A549 (cell line): ENCODE data around the gene OR4K5. TPM values are rescaled to one million over a fixed set of nuclear protein-coding genes. Genes with fewer than 3 reads are reported as not detected.

Experiments
- ATAC-seq, 2 experiments: fragments of 200-7000 bp in 1 of 2; fragments of >200 bp in 1 of 2; cut with Nextera tagmentation in 1 of 2; cut with Tn5 transposase in 1 of 2; 3 replicates each; pipeline versions ENCODE4 v1.8.0 to v1.9.1; 2018 to 2020; ENCODE audit warnings: mild to moderate bottlenecking in 1 of 2, moderate library complexity in 1 of 2
- CTCF ChIA-PET: fragments of 300-600 bp; sonication (Branson Sonifier 250); formaldehyde crosslinking; extraction: SDS; loops from one replicate; lab custom pipeline; 2021; ENCODE audit warnings: antibody characterized with exemption, inconsistent platforms; lab: Yijun Ruan, JAX
- POLR2A ChIA-PET: fragments of 350-600 bp; formaldehyde crosslinking; extraction: SDS; loops from one replicate; lab custom pipeline; 2021; ENCODE audit warnings: antibody characterized with exemption, inconsistent platforms; lab: Yijun Ruan, JAX
- DNase-seq, 2 experiments: peaks; one replicate each; pipeline versions ENCODE4 v3.0.0 to v3.0.0-alpha.2; 2011 to 2016; ENCODE audit warnings: low read depth in 1 of 2, low spot score in 1 of 2
- FAIRE-seq: peaks from 2 replicates; lab custom pipeline; 2011; peaks lifted over from hg19 to GRCh38; lab: Jason Lieb, UNC
- H3K27ac ChIP-seq, 2 experiments: fragments of >200 bp; sonication (Bioruptor Twin); formaldehyde crosslinking; 3 replicates each; pipeline ENCODE4 v1.5.1; 2016 to 2017
- H3K4me1 ChIP-seq: fragments of >200 bp; sonication (Bioruptor Twin); formaldehyde crosslinking; 3 replicates; pipeline ENCODE4 v1.6.1; 2016
- H3K4me2 ChIP-seq: fragments of >200 bp; sonication (Bioruptor Twin); formaldehyde crosslinking; 3 replicates; pipeline ENCODE4 v1.6.1; 2016
- H3K4me3 ChIP-seq: fragments of >200 bp; sonication (Bioruptor Twin); formaldehyde crosslinking; 3 replicates; pipeline ENCODE4 v1.5.1; 2016
- H3K9me3 ChIP-seq: fragments of >200 bp; sonication (Bioruptor Twin); formaldehyde crosslinking; 3 replicates; pipeline ENCODE4 v1.6.1; 2016
- BHLHE40 ChIP-seq: IDR thresholded peaks from 2 replicates; pipeline ENCODE4 v1.6.1; 2012; ENCODE audit warnings: low read depth, low read length, inconsistent platforms
- CHD2 ChIP-seq: fragments of 150-350 bp; IDR thresholded peaks from 2 replicates; pipeline ENCODE4 v1.6.1; 2014; ENCODE audit warnings: low read length; ENCODE audit not compliant: partially characterized antibody
- E2F6 ChIP-seq: IDR thresholded peaks from 2 replicates; pipeline ENCODE4 v1.6.1; 2012; ENCODE audit warnings: low read depth, borderline replicate concordance
- EHF ChIP-seq: fragments of 250-450 bp; sonication (Bioruptor Pico); IDR thresholded peaks from 2 replicates; pipeline ENCODE4 v1.5.0; 2020; ENCODE audit warnings: mild to moderate bottlenecking
- EHMT2 ChIP-seq: fragments of 200-600 bp; sonication (generic); IDR thresholded peaks from 2 replicates; pipeline ENCODE4 v1.6.1; 2016; ENCODE audit warnings: antibody characterized with exemption, low read depth, mild to moderate bottlenecking, moderate library complexity
- EP300 ChIP-seq, 2 experiments: fragments of >200 bp; sonication (Bioruptor Twin); formaldehyde crosslinking; IDR thresholded peaks; 2 replicates in 1 of 2; 3 replicates in 1 of 2; pipeline ENCODE4 v1.6.1; 2016 to 2017
- FOSB ChIP-seq: fragments of 250-450 bp; sonication (Bioruptor Pico); IDR thresholded peaks from 2 replicates; pipeline ENCODE4 v1.5.0; 2020; ENCODE audit warnings: mild to moderate bottlenecking, moderate library complexity
- FOXS1 ChIP-seq: fragments of 250-450 bp; sonication (Bioruptor Pico); IDR thresholded peaks from 2 replicates; pipeline ENCODE4 v1.5.0; 2020; ENCODE audit warnings: mild to moderate bottlenecking, moderate library complexity
- GATA3 ChIP-seq: IDR thresholded peaks from 2 replicates; pipeline ENCODE4 v1.6.1; 2012; ENCODE audit warnings: borderline replicate concordance
- HDAC2 ChIP-seq: fragments of 200-600 bp; sonication (generic); IDR thresholded peaks from 2 replicates; pipeline ENCODE4 v1.6.1; 2016
- HES2 ChIP-seq: fragments of >200 bp; sonication (Bioruptor Twin); formaldehyde crosslinking; IDR thresholded peaks from 2 replicates; pipeline ENCODE4 v1.6.1; 2016
- HOXB5 ChIP-seq: fragments of 250-450 bp; sonication (Bioruptor Pico); IDR thresholded peaks from 2 replicates; pipeline ENCODE4 v1.5.0; 2020; ENCODE audit warnings: mild to moderate bottlenecking, moderate library complexity
- JUN ChIP-seq, 2 experiments: fragments of >200 bp; sonication (Bioruptor Twin); formaldehyde crosslinking; IDR thresholded peaks; 2 replicates in 1 of 2; 3 replicates in 1 of 2; pipeline ENCODE4 v1.6.1; 2016 to 2017
- KDM1A ChIP-seq: fragments of 200-600 bp; sonication (generic); IDR thresholded peaks from 2 replicates; pipeline ENCODE4 v1.6.1; 2016; ENCODE audit warnings: low read depth, mild to moderate bottlenecking
- KDM5A ChIP-seq: fragments of 200-600 bp; sonication (generic); IDR thresholded peaks from 2 replicates; pipeline ENCODE4 v1.6.1; 2016; ENCODE audit warnings: antibody characterized with exemption, mild to moderate bottlenecking
- MAFK ChIP-seq: fragments of 450-650 bp; IDR thresholded peaks from 2 replicates; pipeline ENCODE4 v1.6.1; 2014; ENCODE audit not compliant: partially characterized antibody
- MAX ChIP-seq: IDR thresholded peaks from 2 replicates; pipeline ENCODE4 v1.6.1; 2012
- NFE2L2 ChIP-seq: fragments of 150-350 bp; conservative IDR thresholded peaks from 2 replicates; pipeline ENCODE4 v1.6.1; 2014; ENCODE audit warnings: low read length
- POLR2AphosphoS2 ChIP-seq: conservative IDR thresholded peaks from 2 replicates; pipeline ENCODE4 v1.6.1; 2012; ENCODE audit warnings: low read length, improper control_type of control experiment, inconsistent platforms
- RAD21 ChIP-seq, 2 experiments: fragments of >200 bp in 1 of 2; sonication (Bioruptor Twin) in 1 of 2; formaldehyde crosslinking in 1 of 2; IDR thresholded peaks in 1 of 2; conservative IDR thresholded peaks in 1 of 2; 2 replicates in 1 of 2; 3 replicates in 1 of 2; pipeline ENCODE4 v1.6.1; 2012 to 2018; ENCODE audit warnings: inconsistent platforms in 1 of 2
- RARB ChIP-seq: fragments of 250-450 bp; sonication (Bioruptor Pico); IDR thresholded peaks from 2 replicates; pipeline ENCODE4 v1.8.0; 2021; ENCODE audit warnings: mild to moderate bottlenecking, moderate library complexity
- RCOR1 ChIP-seq: fragments of 150-350 bp; IDR thresholded peaks from 2 replicates; pipeline ENCODE4 v1.6.1; 2014; ENCODE audit warnings: antibody characterized with exemption, low read length, low read depth
- RFX5 ChIP-seq: fragments of 450-650 bp; IDR thresholded peaks from 2 replicates; pipeline ENCODE4 v1.7.1; 2014; ENCODE audit warnings: antibody characterized with exemption, mild to moderate bottlenecking, moderate library complexity
- SREBF2 ChIP-seq: fragments of 450-650 bp; IDR thresholded peaks from 2 replicates; pipeline ENCODE4 v1.6.1; 2014; ENCODE audit warnings: mild to moderate bottlenecking, moderate library complexity
- TFCP2L1 ChIP-seq: fragments of 250-450 bp; sonication (Bioruptor Pico); IDR thresholded peaks from 2 replicates; pipeline ENCODE4 v1.5.0; 2021; ENCODE audit warnings: mild to moderate bottlenecking
- USF2 ChIP-seq: fragments of 450-650 bp; IDR thresholded peaks from 2 replicates; pipeline ENCODE4 v1.6.1; 2014; ENCODE audit warnings: antibody characterized with exemption
- ZC3H11A ChIP-seq: fragments of 450-650 bp; IDR thresholded peaks from 2 replicates; pipeline ENCODE4 v1.6.1; 2014; ENCODE audit warnings: antibody characterized with exemption, mild to moderate bottlenecking
- ZNF302 ChIP-seq: fragments of 250-450 bp; sonication (Bioruptor Pico); IDR thresholded peaks from 2 replicates; pipeline ENCODE4 v1.9.0; 2021; ENCODE audit warnings: inconsistent platforms, mild to moderate bottlenecking, moderate library complexity
- WGBS: methylation state at CpG from one replicate; pipeline ENCODE4 v1.1.6; 2017; ENCODE audit errors: missing lambda C conversion rate; 5-methylcytosine and 5-hydroxymethylcytosine counted together
- polyA plus RNA-seq, 4 experiments: library from polyadenylated mRNA; depleted of rRNA in 3 of 4; stranded (reverse); fragments of >200 nt; fragmentation: RNase III in 1 of 4; extraction: RNeasy Plus Mini Kit Qiagen cat#74134 plus additional on column Dnase treatment in 1 of 4; gene quantifications; 2 replicates in 3 of 4; 3 replicates in 1 of 4; pipeline ENCODE4 v1.2.3, GENCODE V29; 2011 to 2017
- TF ChIP-seq, protein P1 (sequence below): fragments of >200 bp; sonication (Bioruptor Twin); formaldehyde crosslinking; IDR thresholded peaks from 3 replicates; pipeline ENCODE4 v1.6.1; 2016

The OR4K5 gene
- polyA plus RNA-seq, 2 of the 4 experiments (the other 2 are of a cell fraction), result not detected

DNA sequence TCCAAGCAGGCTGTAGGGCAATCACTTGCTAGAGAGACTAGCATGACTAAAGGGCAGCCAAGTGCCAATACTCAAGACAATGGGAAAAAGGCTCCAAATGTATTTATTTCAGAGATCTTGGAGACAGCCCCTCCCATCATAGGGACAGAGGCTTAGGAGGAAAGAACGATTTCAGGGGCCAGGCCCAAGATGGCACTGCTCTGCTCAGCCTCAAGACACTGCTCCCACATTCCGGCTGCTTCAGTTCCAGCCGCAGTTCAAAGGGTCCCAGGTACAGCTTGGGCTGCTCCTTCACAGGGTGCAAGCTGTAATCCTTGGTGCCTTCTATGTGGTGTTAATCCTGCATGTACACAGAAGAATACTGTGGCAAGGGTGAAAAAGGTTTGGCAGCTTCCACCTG is 19.4 kb upstream of the OR4K5 start:
- Histone ChIP-seq H3K27ac (no peak overlapping the region), H3K4me2 (no peak overlapping the region), H3K4me1 (no peaks in the 10 kb centered on the region), H3K4me3 (no peak overlapping the region), H3K9me3 (no peaks in the 10 kb centered on the region)
- 45% methylated on average over 3 of the region's 3 CpGs for WGBS
- ChIA-PET POLR2A (no interaction called here), CTCF (interaction anchor here (1.8 kb wide), 1 partner anchor 18 kb away, joined by 6 read pairs; no protein-coding TSS in a partner anchor)
- ATAC-seq (no peak), FAIRE-seq (no peak), DNase-seq (no peak)
- TF ChIP-seq EHMT2 (no peak), USF2 (no peak), HOXB5 (no peak), HES2 (no peak), FOXS1 (CRISPR knock-in tag) (no peak), ZC3H11A (no peak), KDM5A (no peak), MAX (no peak), EP300 (IDR thresholded peaks at IDR 0.05) (no peak), KDM1A (no peak), HDAC2 (no peak)
- TF ChIP-seq, protein P1, sequence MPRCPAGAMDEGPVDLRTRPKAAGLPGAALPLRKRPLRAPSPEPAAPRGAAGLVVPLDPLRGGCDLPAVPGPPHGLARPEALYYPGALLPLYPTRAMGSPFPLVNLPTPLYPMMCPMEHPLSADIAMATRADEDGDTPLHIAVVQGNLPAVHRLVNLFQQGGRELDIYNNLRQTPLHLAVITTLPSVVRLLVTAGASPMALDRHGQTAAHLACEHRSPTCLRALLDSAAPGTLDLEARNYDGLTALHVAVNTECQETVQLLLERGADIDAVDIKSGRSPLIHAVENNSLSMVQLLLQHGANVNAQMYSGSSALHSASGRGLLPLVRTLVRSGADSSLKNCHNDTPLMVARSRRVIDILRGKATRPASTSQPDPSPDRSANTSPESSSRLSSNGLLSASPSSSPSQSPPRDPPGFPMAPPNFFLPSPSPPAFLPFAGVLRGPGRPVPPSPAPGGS, result no peak

DNA sequence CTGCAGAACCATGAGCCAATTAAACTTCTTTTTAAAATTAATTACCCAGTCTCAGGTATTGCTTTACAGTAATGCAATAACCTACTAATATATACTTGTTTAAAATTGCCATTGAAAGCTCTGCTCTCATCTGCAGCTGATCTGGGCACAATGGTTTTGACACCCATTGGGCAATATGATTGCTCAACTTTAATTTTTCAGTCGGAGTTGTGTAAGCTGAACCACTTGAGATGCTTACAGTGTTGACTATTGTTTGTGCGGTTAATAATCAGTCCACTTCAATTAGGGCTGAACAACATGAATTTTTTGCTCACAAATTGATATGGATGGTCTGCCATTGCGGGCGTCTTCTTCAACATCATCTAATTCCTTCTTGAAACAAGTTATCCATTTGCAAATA is 18.0 kb upstream of the OR4K5 start:
- ATAC-seq, result no peak
- Histone ChIP-seq H3K27ac (no peak overlapping the region), H3K4me2 (no peak overlapping the region), H3K4me1 (no peaks in the 10 kb centered on the region), H3K4me3 (no peak overlapping the region), H3K9me3 (no peaks in the 10 kb centered on the region)
- FAIRE-seq, result no peak
- no peak for DNase-seq
- CTCF ChIA-PET, result interaction anchor here (0.6 to 1.8 kb wide), 4 partner anchors 9 to 23 kb away, joined by 3 to 6 read pairs (median 3); no protein-coding TSS in a partner anchor
- POLR2A ChIA-PET, result no interaction called here
- 7% methylated on average over 4 of the region's 4 CpGs for WGBS
- TF ChIP-seq RAD21 (conservative IDR thresholded peaks at IDR 0.05 in 1 of 2, IDR thresholded peaks at IDR 0.05 in 1 of 2) (no peak), JUN (IDR thresholded peaks at IDR 0.05) (no peak), KDM1A (no peak), E2F6 (no peak), FOSB (CRISPR knock-in tag) (no peak), MAX (no peak)

- FAIRE-seq, result peak; percentile 97
- CTCF ChIA-PET, result interaction anchor here (1.0 kb wide), 1 partner anchor 9 kb away, joined by 3 read pairs; no protein-coding TSS in a partner anchor
- no peaks in the 10 kb centered on the region for H3K4me1 ChIP-seq
- H3K4me2 ChIP-seq, result no peak overlapping the region
- no peak for DNase-seq
- H3K27ac ChIP-seq, result no peak overlapping the region
- ATAC-seq, result no peak
- TF ChIP-seq RCOR1, result no peak
- no peak for TF ChIP-seq CHD2
- TF ChIP-seq POLR2AphosphoS2, result no peak
- no peak for TF ChIP-seq ZNF302
- TF ChIP-seq ZC3H11A, result no peak
- no peak for TF ChIP-seq EP300 (IDR thresholded peaks at IDR 0.05)
- TF ChIP-seq RARB (CRISPR knock-in tag), result no peak
- TF ChIP-seq SREBF2, result no peak
- TF ChIP-seq FOSB (CRISPR knock-in tag), result no peak
- no peak for TF ChIP-seq RFX5
- TF ChIP-seq EHF (CRISPR knock-in tag), result no peak
- no peak for TF ChIP-seq MAFK
- no peak for TF ChIP-seq NFE2L2
- no peak for TF ChIP-seq TFCP2L1 (CRISPR knock-in tag)
- no peak for TF ChIP-seq GATA3
- no peak for TF ChIP-seq BHLHE40
- no peak for TF ChIP-seq FOXS1 (CRISPR knock-in tag)
- no peaks in the 10 kb centered on the region for H3K9me3 ChIP-seq
- POLR2A ChIA-PET, result no interaction called here
- H3K4me3 ChIP-seq, result no peak overlapping the region
Observed at GRCh38 chr14:19906665-19907064, 13.7 kb upstream of the OR4K5 start.
